Central memory CD8-positive, alpha-beta T cell (primary cell): ENCODE results near the gene DUSP7.
"Not testable (repeated sequence)": the region's sequence is repeated elsewhere in the genome, so short reads cannot be mapped to it uniquely, and the experiment has no call there.

Source experiments
- ATAC-seq: fragments of 150-1000 bp; cut with Tn5 transposase; replicated peaks from 2 replicates; pipeline ENCODE4 v1.10.0; 2022; ENCODE audit warnings: mild to moderate bottlenecking, moderate FRiP score, moderate number of reproducible peaks; ENCODE audit not compliant: poor library complexity, severe bottlenecking; ENCODE audit errors: extremely low read depth
- DNase-seq, 2 donors: peaks; one replicate each; pipeline ENCODE4 v3.0.0; 2021; ENCODE audit warnings: low spot score in 2 of 2
- H3K27ac Mint-ChIP-seq: one replicate; pipeline ENCODE4 v1.8.0; 2022; ENCODE audit warnings: low read depth, mild to moderate bottlenecking, moderate library complexity, mixed read lengths
- H3K27me3 Mint-ChIP-seq: one replicate; pipeline ENCODE4 v1.8.0; 2022; ENCODE audit warnings: mixed read lengths
- H3K36me3 Mint-ChIP-seq: one replicate; pipeline ENCODE4 v1.8.0; 2022; ENCODE audit warnings: mild to moderate bottlenecking, moderate library complexity, mixed read lengths; ENCODE audit not compliant: insufficient read depth
- H3K4me1 Mint-ChIP-seq: one replicate; pipeline ENCODE4 v1.8.0; 2022; ENCODE audit warnings: mixed read lengths
- H3K4me3 Mint-ChIP-seq: one replicate; pipeline ENCODE4 v1.8.0; 2022; ENCODE audit warnings: mild to moderate bottlenecking, moderate library complexity, mixed read lengths
- H3K9me3 Mint-ChIP-seq: one replicate; pipeline ENCODE4 v1.8.0; 2022; ENCODE audit warnings: mixed read lengths

DUSP7 gene

GRCh38 chr3:52046186-52046901 lies 10.0 kb downstream of the DUSP7 start:
- H3K36me3 Mint-ChIP-seq: peaks cover 18% of the 10 kb centered on the region
- H3K27ac Mint-ChIP-seq: peak overlapping the region; percentile 78
- H3K4me3 Mint-ChIP-seq: no peak overlapping the region

GRCh38 chr3:52044869-52045619 lies 11.3 kb downstream of the DUSP7 start:
- H3K36me3 Mint-ChIP-seq: peaks cover 12% of the 10 kb centered on the region
- peaks cover 17% of the 10 kb centered on the region for H3K4me1 Mint-ChIP-seq
- peak overlapping the region; percentile 54 for H3K27ac Mint-ChIP-seq
- H3K27me3 Mint-ChIP-seq: no peaks in the 10 kb centered on the region
- DNase-seq (no peak), ATAC-seq (no peak)
- H3K9me3 Mint-ChIP-seq: no peaks in the 10 kb centered on the region
- H3K4me3 Mint-ChIP-seq: no peak overlapping the region

More at GRCh38 chr3:52046186-52046901, 10.0 kb downstream of the DUSP7 start:
- H3K9me3 Mint-ChIP-seq: no peaks in the 10 kb centered on the region
- no peaks in the 10 kb centered on the region for H3K27me3 Mint-ChIP-seq
- peaks cover 18% of the 10 kb centered on the region for H3K4me1 Mint-ChIP-seq
- no peak for DNase-seq
- ATAC-seq: no peak

- DNase-seq: no peak
- no peaks in the 10 kb centered on the region for H3K9me3 Mint-ChIP-seq
- no peaks in the 10 kb centered on the region for H3K27me3 Mint-ChIP-seq
- peak overlapping the region; percentile 55 for H3K27ac Mint-ChIP-seq
- no peak for ATAC-seq
- H3K4me3 Mint-ChIP-seq: no peak overlapping the region
- peaks cover 11% of the 10 kb centered on the region for H3K4me1 Mint-ChIP-seq
- peaks cover 2% of the 10 kb centered on the region for H3K36me3 Mint-ChIP-seq
Observed at GRCh38 chr3:52043750-52044149, 12.6 kb downstream of the DUSP7 start.

- not testable (repeated sequence) for DNase-seq, H3K36me3 Mint-ChIP-seq, ATAC-seq, H3K9me3 Mint-ChIP-seq, H3K27me3 Mint-ChIP-seq, H3K4me3 Mint-ChIP-seq
- Mint-ChIP-seq H3K4me1 (peaks cover 11% of the 10 kb centered on the region), H3K27ac (peak overlapping the region; percentile 85)
Observed at GRCh38 chr3:52043039-52043438, 13.3 kb downstream of the DUSP7 start.

- peaks cover 6% of the 10 kb centered on the region for H3K4me1 Mint-ChIP-seq
Observed at GRCh38 chr3:52041118-52041731, 15.1 kb downstream of the DUSP7 start.

GRCh38 chr3:52040600-52040999 lies 15.8 kb downstream of the DUSP7 start:
- Mint-ChIP-seq H3K4me3 (no peak overlapping the region), H3K27me3 (no peaks in the 10 kb centered on the region), H3K9me3 (no peaks in the 10 kb centered on the region), H3K27ac (no peak overlapping the region), H3K4me1 (peaks cover 6% of the 10 kb centered on the region), H3K36me3 (peaks cover 2% of the 10 kb centered on the region)
- DNase-seq (no peak), ATAC-seq (no peak)

More at GRCh38 chr3:52041118-52041731, 15.1 kb downstream of the DUSP7 start:
- DNase-seq: no peak
- Mint-ChIP-seq H3K4me3 (no peak overlapping the region), H3K27ac (peak overlapping the region; percentile 25), H3K9me3 (no peaks in the 10 kb centered on the region), H3K36me3 (peaks cover 2% of the 10 kb centered on the region), H3K27me3 (no peaks in the 10 kb centered on the region)
- no peak for ATAC-seq

GRCh38 chr3:52039846-52040245 lies 16.5 kb downstream of the DUSP7 start:
- Mint-ChIP-seq H3K9me3 (no peaks in the 10 kb centered on the region), H3K4me1 (peaks cover 6% of the 10 kb centered on the region), H3K27me3 (no peaks in the 10 kb centered on the region), H3K4me3 (no peak overlapping the region), H3K36me3 (peaks cover 2% of the 10 kb centered on the region), H3K27ac (peak overlapping the region; percentile 73)
- ATAC-seq: no peak
- DNase-seq: no peak

- ATAC-seq (no peak), DNase-seq (no peak)
- Mint-ChIP-seq H3K27ac (peak overlapping the region; percentile 73), H3K4me1 (peaks cover 6% of the 10 kb centered on the region), H3K36me3 (peaks cover 2% of the 10 kb centered on the region), H3K9me3 (no peaks in the 10 kb centered on the region), H3K27me3 (no peaks in the 10 kb centered on the region), H3K4me3 (no peak overlapping the region)
Observed at GRCh38 chr3:52039426-52039825, 16.9 kb downstream of the DUSP7 start.

- H3K9me3 Mint-ChIP-seq: no peaks in the 10 kb centered on the region
- peaks cover 6% of the 10 kb centered on the region for H3K4me1 Mint-ChIP-seq
- no peak overlapping the region for H3K27ac Mint-ChIP-seq
- ATAC-seq (no peak), DNase-seq (no peak)
- H3K36me3 Mint-ChIP-seq: peaks cover 2% of the 10 kb centered on the region
- H3K4me3 Mint-ChIP-seq: no peak overlapping the region
- H3K27me3 Mint-ChIP-seq: no peaks in the 10 kb centered on the region
Observed at GRCh38 chr3:52038227-52038626, 18.1 kb downstream of the DUSP7 start.

GRCh38 chr3:52037291-52037690 lies 19.1 kb downstream of the DUSP7 start:
- no peaks in the 10 kb centered on the region for H3K9me3 Mint-ChIP-seq
- DNase-seq (no peak), ATAC-seq (no peak)
- H3K36me3 Mint-ChIP-seq: peaks cover 2% of the 10 kb centered on the region
- no peak overlapping the region for H3K27ac Mint-ChIP-seq
- no peak overlapping the region for H3K4me3 Mint-ChIP-seq
- peaks cover 6% of the 10 kb centered on the region for H3K4me1 Mint-ChIP-seq
- H3K27me3 Mint-ChIP-seq: no peaks in the 10 kb centered on the region

- ATAC-seq (no peak), DNase-seq (no peak)
- H3K4me3 Mint-ChIP-seq: no peak overlapping the region
Observed at GRCh38 chr3:52036829-52037228, 19.5 kb downstream of the DUSP7 start.

GRCh38 chr3:52036222-52036694 lies 20.1 kb downstream of the DUSP7 start:
- H3K9me3 Mint-ChIP-seq: no peaks in the 10 kb centered on the region
- ATAC-seq (no peak), DNase-seq (no peak)
- no peak overlapping the region for H3K27ac Mint-ChIP-seq
- no peaks in the 10 kb centered on the region for H3K27me3 Mint-ChIP-seq
- H3K4me3 Mint-ChIP-seq: no peak overlapping the region
- peaks cover 4% of the 10 kb centered on the region for H3K36me3 Mint-ChIP-seq
- peaks cover 5% of the 10 kb centered on the region for H3K4me1 Mint-ChIP-seq

More at GRCh38 chr3:52036829-52037228, 19.5 kb downstream of the DUSP7 start:
- H3K27me3 Mint-ChIP-seq: no peaks in the 10 kb centered on the region
- H3K4me1 Mint-ChIP-seq: peaks cover 6% of the 10 kb centered on the region
- H3K9me3 Mint-ChIP-seq: no peaks in the 10 kb centered on the region
- peaks cover 4% of the 10 kb centered on the region for H3K36me3 Mint-ChIP-seq
- no peak overlapping the region for H3K27ac Mint-ChIP-seq
